ENCODE results near the gene HIBCH. TPM values are rescaled to one million over a fixed set of nuclear protein-coding genes. Genes with fewer than 3 reads are reported as not detected.

HIBCH gene
- total and polyA plus RNA-seq, 2 of the 13 experiments (the other 11 are each of a cell fraction or from before 2014, with no cell fraction given), result 18.8 to 49.5 TPM

DNA sequence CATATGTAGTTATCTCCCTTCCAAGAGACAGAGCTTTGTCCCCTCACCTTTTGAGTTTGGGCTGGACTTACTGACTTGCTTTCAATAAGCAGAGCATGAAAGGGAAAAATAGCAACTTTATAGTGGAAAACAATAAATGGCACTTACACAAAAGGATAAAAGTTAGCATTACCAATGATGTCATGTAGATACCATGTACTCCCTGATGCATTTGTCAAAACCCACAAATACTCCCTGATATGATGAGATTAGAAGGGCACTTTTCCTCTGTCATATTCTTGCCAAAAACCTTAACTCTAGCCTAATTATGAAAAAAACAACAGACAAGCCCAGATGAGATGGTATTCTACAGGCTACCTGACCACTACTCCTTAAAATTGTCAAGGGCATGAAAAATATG, 16.0 kb downstream of the HIBCH start:
- ChIA-PET POLR2A (no interaction called here), CTCF (ENCODE audit: low intra/inter-chr PET ratio, low total read pairs) (no interaction called here)
- peaks cover 5% of the 10 kb centered on the region for H3K79me2 ChIP-seq (ENCODE audit: insufficient read depth, low read length)
- no TSS peak for BruUV-seq (replicated peaks)
- H3K4me3 ChIP-seq (replicated peaks in 1 of 3; ENCODE audit: insufficient read depth in 1 of 3, low read depth in 2 of 3, low read length in 3 of 3), result no peak overlapping the region
- no peaks in the 10 kb centered on the region for H3K9me3 ChIP-seq (ENCODE audit: low read length)
- no peaks in the 10 kb centered on the region for H4K20me1 ChIP-seq (ENCODE audit: insufficient read depth, low read length)
- FAIRE-seq (no peak), ATAC-seq (no peak), DNase-seq (ENCODE audit: low spot score) (no peak)
- no peak overlapping the region for H3K27ac ChIP-seq (ENCODE audit: extremely low read length, insufficient read depth, low read length)
- no peak overlapping the region for H3K4me2 ChIP-seq (ENCODE audit: low read depth, low read length)
- in situ Hi-C loops (cut with HindIII; ENCODE audit: extremely low pct_ligation_motif_present, low pct_unique_long_range_greater_than_20kb), result no loop called here
- H3K4me1 ChIP-seq (ENCODE audit: insufficient read depth, low read length), result no peaks in the 10 kb centered on the region
- TF ChIP-seq ATF7 (IDR thresholded peaks at IDR 0.05) (peak; percentile 52), ATF7 (CRISPR knock-in tag; IDR thresholded peaks at IDR 0.05) (no peak), PLSCR1 (CRISPR knock-in tag; IDR thresholded peaks at IDR 0.05; ENCODE audit: borderline replicate concordance) (no peak)
- H2AFZ ChIP-seq (ENCODE audit: low read length), result no peak overlapping the region
- H3K9ac ChIP-seq (ENCODE audit: insufficient read depth, low read depth, low read length), result no peak overlapping the region
- H3K36me3 ChIP-seq (replicated peaks in 1 of 2; ENCODE audit: control insufficient read depth in 1 of 2, insufficient read depth in 2 of 2, low read length in 2 of 2), result peaks cover 9 to 31% of the 10 kb centered on the region in 2 experiments
- intact Hi-C loops (cut with micrococcal nuclease; ENCODE audit: unreplicated experiment), result no loop called here
- no peaks in the 10 kb centered on the region for H3K27me3 ChIP-seq (ENCODE audit: control insufficient read depth in 1 of 2, insufficient read depth in 2 of 2, low read length in 2 of 2)

- intact Hi-C loops (cut with micrococcal nuclease; ENCODE audit: unreplicated experiment), result no loop called here
- Histone ChIP-seq H4K20me1 (ENCODE audit: insufficient read depth, low read length) (no peaks in the 10 kb centered on the region), H3K9ac (ENCODE audit: insufficient read depth, low read depth, low read length) (no peak overlapping the region), H3K9me3 (ENCODE audit: low read length) (no peaks in the 10 kb centered on the region), H3K4me1 (ENCODE audit: insufficient read depth, low read length) (no peaks in the 10 kb centered on the region), H3K27ac (ENCODE audit: extremely low read length, insufficient read depth, low read length) (no peak overlapping the region), H3K27me3 (ENCODE audit: control insufficient read depth in 1 of 2, insufficient read depth in 2 of 2, low read length in 2 of 2) (no peaks in the 10 kb centered on the region), H3K36me3 (replicated peaks in 1 of 2; ENCODE audit: control insufficient read depth in 1 of 2, insufficient read depth in 2 of 2, low read length in 2 of 2) (peaks cover 8 to 21% of the 10 kb centered on the region in 2 experiments), H3K4me2 (ENCODE audit: low read depth, low read length) (no peak overlapping the region), H3K79me2 (ENCODE audit: insufficient read depth, low read length) (peaks cover 5% of the 10 kb centered on the region), H3K4me3 (replicated peaks in 1 of 3; ENCODE audit: insufficient read depth in 1 of 3, low read depth in 2 of 3, low read length in 3 of 3) (no peak overlapping the region), H2AFZ (ENCODE audit: low read length) (no peak overlapping the region)
- CTCF ChIA-PET (ENCODE audit: low intra/inter-chr PET ratio, low total read pairs), result no interaction called here
- in situ Hi-C loops (cut with HindIII; ENCODE audit: extremely low pct_ligation_motif_present, low pct_unique_long_range_greater_than_20kb), result no loop called here
- no peak for DNase-seq (ENCODE audit: low spot score)
- ATAC-seq, result no peak
- POLR2A ChIA-PET, result interaction anchor here (0.6 kb wide), 1 partner anchor 16 kb away, joined by 3 read pairs; no protein-coding TSS in a partner anchor
- FAIRE-seq, result no peak
- TF ChIP-seq ZNF543 (CRISPR knock-in tag; IDR thresholded peaks at IDR 0.05), result no peak
- TF ChIP-seq, protein P1, sequence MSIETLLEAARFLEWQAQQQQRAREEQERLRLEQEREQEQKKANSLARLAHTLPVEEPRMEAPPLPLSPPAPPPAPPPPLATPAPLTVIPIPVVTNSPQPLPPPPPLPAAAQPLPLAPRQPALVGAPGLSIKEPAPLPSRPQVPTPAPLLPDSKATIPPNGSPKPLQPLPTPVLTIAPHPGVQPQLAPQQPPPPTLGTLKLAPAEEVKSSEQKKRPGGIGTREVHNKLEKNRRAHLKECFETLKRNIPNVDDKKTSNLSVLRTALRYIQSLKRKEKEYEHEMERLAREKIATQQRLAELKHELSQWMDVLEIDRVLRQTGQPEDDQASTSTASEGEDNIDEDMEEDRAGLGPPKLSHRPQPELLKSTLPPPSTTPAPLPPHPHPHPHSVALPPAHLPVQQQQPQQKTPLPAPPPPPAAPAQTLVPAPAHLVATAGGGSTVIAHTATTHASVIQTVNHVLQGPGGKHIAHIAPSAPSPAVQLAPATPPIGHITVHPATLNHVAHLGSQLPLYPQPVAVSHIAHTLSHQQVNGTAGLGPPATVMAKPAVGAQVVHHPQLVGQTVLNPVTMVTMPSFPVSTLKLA (IDR thresholded peaks at IDR 0.05), result 0 out of 2 replicates have a peak, but pooled peaks have one; percentile 23
- no TSS peak for BruUV-seq (replicated peaks)
- 95% methylated on average over 1 of the region's 1 CpG for WGBS (ENCODE audit: low lambda C conversion rate)
Observed at GRCh38 chr2:190302052-190302451, 17.6 kb downstream of the HIBCH start.
